HG03565 (cell line): ENCODE data around the gene APOL2.

ENCODE experiments used
- ATAC-seq: cut with Tn5 transposase; IDR thresholded peaks from one replicate; pipeline ENCODE4 v1.9.1; 2021; ENCODE audit warnings: mild to moderate bottlenecking, moderate library complexity; ENCODE audit not compliant: unreplicated experiment

The APOL2 gene

GRCh38 chr22:36180038-36180880 lies 59.1 kb downstream of the APOL2 start:
- ATAC-seq: no peak

GRCh38 chr22:36177160-36177559 lies 62.2 kb downstream of the APOL2 start:
- ATAC-seq: no peak
